Erythroblast (primary cell): ENCODE results near the gene LRRC4B.
A peak's percentile ranks its signal among the peaks of the same experiment; 100 is the strongest.

Experiments used
- DNase-seq, 2 experiments: peaks; one replicate each; lab custom pipeline; 2025; lab: John Stamatoyannopoulos, UW
- GATA1 ChIP-seq: IDR thresholded peaks from 2 replicates; pipeline ENCODE4 v1.6.1; 2011; ENCODE audit warnings: low read depth, mild to moderate bottlenecking, control low read depth, low read length, moderate library complexity
- POLR2A ChIP-seq: IDR thresholded peaks from 2 replicates; pipeline ENCODE4 v1.6.1; 2011; ENCODE audit warnings: mild to moderate bottlenecking, low read length

Gene LRRC4B

GRCh38 chr19:50551034-50551714, 17.1 kb downstream of the LRRC4B start:
- no peak for DNase-seq
- no peak for TF ChIP-seq POLR2A
- no peak for TF ChIP-seq GATA1

GRCh38 chr19:50550594-50550966, 17.7 kb downstream of the LRRC4B start:
- TF ChIP-seq GATA1 = no peak
- TF ChIP-seq POLR2A = no peak
- DNase-seq = no peak

- no peak for DNase-seq
- TF ChIP-seq POLR2A = no peak
- no peak for TF ChIP-seq GATA1
Measured at GRCh38 chr19:50549927-50550593, 18.2 kb downstream of the LRRC4B start.

GRCh38 chr19:50549059-50549926, 18.9 kb downstream of the LRRC4B start:
- no peak for TF ChIP-seq POLR2A
- no peak for TF ChIP-seq GATA1

GRCh38 chr19:50548191-50549058, 19.8 kb downstream of the LRRC4B start:
- TF ChIP-seq GATA1 (no peak), POLR2A (no peak)
- DNase-seq = no peak

More at GRCh38 chr19:50549059-50549926, 18.9 kb downstream of the LRRC4B start:
- DNase-seq = no peak

- no peak for TF ChIP-seq POLR2A
- no peak for TF ChIP-seq GATA1
- no peak for DNase-seq
Measured at GRCh38 chr19:50547385-50548190, 20.6 kb downstream of the LRRC4B start.

GRCh38 chr19:50546527-50547221, 21.6 kb downstream of the LRRC4B start:
- TF ChIP-seq GATA1 = no peak
- TF ChIP-seq POLR2A = no peak
- no peak for DNase-seq

- no peak for DNase-seq
- no peak for TF ChIP-seq GATA1
- no peak for TF ChIP-seq POLR2A
Measured at GRCh38 chr19:50542943-50543342, 25.3 kb downstream of the LRRC4B start.

- peak; percentile 73 to 79 for DNase-seq
- TF ChIP-seq GATA1 (no peak), POLR2A (no peak)
Measured at GRCh38 chr19:50537769-50538230, 30.4 kb downstream of the LRRC4B start.

GRCh38 chr19:50537306-50537685, 30.9 kb downstream of the LRRC4B start:
- TF ChIP-seq GATA1 (no peak), POLR2A (no peak)
- no peak for DNase-seq

- DNase-seq = no peak
- no peak for TF ChIP-seq GATA1
- TF ChIP-seq POLR2A = no peak
Measured at GRCh38 chr19:50536662-50537305, 31.5 kb downstream of the LRRC4B start.
